Endothelial cell (in vitro differentiated cells): ENCODE data around the gene ENAH. TPM values are rescaled to one million over a fixed set of nuclear protein-coding genes. Genes with fewer than 3 reads are reported as not detected.

Experiments used
- DNase-seq: peaks from one replicate; pipeline ENCODE4 v3.0.0; 2021; ENCODE audit warnings: low spot score
- H3K27ac Mint-ChIP-seq: one replicate; pipeline ENCODE4 v1.8.0; 2021; ENCODE audit warnings: mixed read lengths, inconsistent platforms; ENCODE audit not compliant: unreplicated experiment
- H3K27me3 Mint-ChIP-seq: one replicate; pipeline ENCODE4 v1.8.0; 2021; ENCODE audit warnings: mild to moderate bottlenecking, moderate library complexity, mixed read lengths, inconsistent platforms; ENCODE audit not compliant: unreplicated experiment
- H3K36me3 Mint-ChIP-seq: one replicate; pipeline ENCODE4 v1.8.0; 2021; ENCODE audit warnings: mild to moderate bottlenecking, low read depth, mixed read lengths, inconsistent platforms; ENCODE audit not compliant: unreplicated experiment
- H3K4me1 Mint-ChIP-seq: one replicate; pipeline ENCODE4 v1.8.0; 2021; ENCODE audit warnings: mild to moderate bottlenecking, mixed read lengths, inconsistent platforms; ENCODE audit not compliant: unreplicated experiment
- H3K4me3 Mint-ChIP-seq: one replicate; pipeline ENCODE4 v1.8.0; 2021; ENCODE audit warnings: mild to moderate bottlenecking, mixed read lengths, inconsistent platforms; ENCODE audit not compliant: unreplicated experiment
- H3K9me3 Mint-ChIP-seq: one replicate; pipeline ENCODE4 v1.8.0; 2021; ENCODE audit warnings: mixed read lengths, inconsistent platforms; ENCODE audit not compliant: unreplicated experiment
- CTCF ChIP-seq: fragments of 200-600 bp; sonication (generic); IDR thresholded peaks from one replicate; pipeline ENCODE4 v1.5.0; 2021; ENCODE audit warnings: antibody characterized with exemption; ENCODE audit not compliant: unreplicated experiment
- total RNA-seq: library from RNA; stranded (reverse); fragmentation: NEBNext Ultra II Directional; extraction: Animal tissue kit (Norgen Biotek cat#: 25700); gene quantifications from one replicate; pipeline ENCODE4 v1.2.1, GENCODE V29; 2021; ENCODE audit not compliant: unreplicated experiment

The ENAH gene
- total RNA-seq, 1 donor from 2014 or later, result 82.9 TPM

- DNase-seq, result no peak
- Mint-ChIP-seq H3K4me3 (no peak overlapping the region), H3K27ac (no peak overlapping the region), H3K9me3 (no peaks in the 10 kb centered on the region), H3K36me3 (peaks cover 18% of the 10 kb centered on the region), H3K27me3 (no peaks in the 10 kb centered on the region), H3K4me1 (no peaks in the 10 kb centered on the region)
- no peak for TF ChIP-seq CTCF
These were observed 97.1 kb downstream of the ENAH start for GRCh38 chr1:225555821-225556220.

- Mint-ChIP-seq H3K36me3 (peaks cover 17% of the 10 kb centered on the region), H3K27me3 (no peaks in the 10 kb centered on the region), H3K4me3 (no peak overlapping the region), H3K9me3 (no peaks in the 10 kb centered on the region), H3K4me1 (peaks cover 4% of the 10 kb centered on the region), H3K27ac (no peak overlapping the region)
- no peak for DNase-seq
- peak; percentile 60 for TF ChIP-seq CTCF
These were observed 98.6 kb downstream of the ENAH start for GRCh38 chr1:225554216-225554812.

GRCh38 chr1:225549821-225550220 lies 103.1 kb downstream of the ENAH start:
- TF ChIP-seq CTCF, result no peak
- Mint-ChIP-seq H3K4me1 (peaks cover 4% of the 10 kb centered on the region), H3K27ac (no peak overlapping the region), H3K4me3 (peak overlapping the region; percentile 26), H3K36me3 (peaks cover 6% of the 10 kb centered on the region), H3K9me3 (no peaks in the 10 kb centered on the region), H3K27me3 (peaks cover 1% of the 10 kb centered on the region)
- no peak for DNase-seq

- Mint-ChIP-seq H3K27me3 (peaks cover 1% of the 10 kb centered on the region), H3K36me3 (peaks cover 6% of the 10 kb centered on the region), H3K9me3 (no peaks in the 10 kb centered on the region), H3K4me3 (no peak overlapping the region), H3K4me1 (peaks cover 6% of the 10 kb centered on the region), H3K27ac (no peak overlapping the region)
- no peak for DNase-seq
- no peak for TF ChIP-seq CTCF
These were observed 104.6 kb downstream of the ENAH start for GRCh38 chr1:225548140-225548857.

- peaks cover 3% of the 10 kb centered on the region for H3K27me3 Mint-ChIP-seq
- H3K36me3 Mint-ChIP-seq, result peaks cover 6% of the 10 kb centered on the region
- H3K4me3 Mint-ChIP-seq, result no peak overlapping the region
- no peaks in the 10 kb centered on the region for H3K9me3 Mint-ChIP-seq
- no peak for DNase-seq
- no peak overlapping the region for H3K27ac Mint-ChIP-seq
- TF ChIP-seq CTCF, result no peak
- peaks cover 6% of the 10 kb centered on the region for H3K4me1 Mint-ChIP-seq
These were observed 107.3 kb downstream of the ENAH start for GRCh38 chr1:225545649-225546048.
